ENCODE results near the gene HPCAL1. TPM values are rescaled to one million over a fixed set of nuclear protein-coding genes. Genes with fewer than 3 reads are reported as not detected.

Gene HPCAL1
- total and polyA plus RNA-seq, 12 donors: 17.4 to 118 (median 61.3) TPM

GRCh38 chr2:10337449-10338269, 35.0 kb downstream of the HPCAL1 start:
- Histone ChIP-seq H3K36me3 (replicated peaks in 1 of 2) (no peaks in the 10 kb centered on the region), H3K27ac (no peak overlapping the region), H3K4me3 (no peak overlapping the region), H3K4me1 (replicated peaks in 1 of 2) (peaks cover 0 to 17% of the 10 kb centered on the region in 2 donors), H3K9me3 (replicated peaks in 1 of 3) (peaks cover 0 to 5% (median 0%) of the 10 kb centered on the region in 3 donors), H3K27me3 (no peaks in the 10 kb centered on the region)
- intact Hi-C loops (cut with DNase I): no loop called here
- DNase-seq: no peak
- TF ChIP-seq POLR2A (IDR thresholded peaks at IDR 0.05) (no peak), CTCF (IDR thresholded peaks at IDR 0.05) (no peak)
- WGBS, 4 donors: 88 to 92% (median 90%) methylated on average over 16 of the region's 16 CpGs

- no peak for DNase-seq
- Histone ChIP-seq H3K4me1 (replicated peaks in 1 of 2) (peaks cover 0 to 10% of the 10 kb centered on the region in 2 donors), H3K27ac (no peak overlapping the region), H3K27me3 (no peaks in the 10 kb centered on the region), H3K4me3 (no peak overlapping the region), H3K9me3 (replicated peaks in 1 of 3) (peaks cover 0 to 5% (median 0%) of the 10 kb centered on the region in 3 donors), H3K36me3 (replicated peaks in 1 of 2) (no peaks in the 10 kb centered on the region)
- intact Hi-C loops (cut with DNase I): no loop called here
- 96 to 98% (median 97%) methylated on average over 12 to 16 of the region's 16 CpGs for WGBS, 4 donors
- TF ChIP-seq POLR2A (IDR thresholded peaks at IDR 0.05) (no peak), CTCF (IDR thresholded peaks at IDR 0.05) (no peak)
Observed at GRCh38 chr2:10338270-10339188, 35.8 kb downstream of the HPCAL1 start.

GRCh38 chr2:10339647-10340592, 37.2 kb downstream of the HPCAL1 start:
- no peak overlapping the region for H3K27ac ChIP-seq
- no peaks in the 10 kb centered on the region for H3K27me3 ChIP-seq
- H3K9me3 ChIP-seq (replicated peaks in 1 of 3): peaks cover 0 to 5% (median 0%) of the 10 kb centered on the region in 3 donors
- H3K4me1 ChIP-seq (replicated peaks in 1 of 2): peaks cover 9 to 21% of the 10 kb centered on the region in 2 donors
- no peak for DNase-seq
- H3K36me3 ChIP-seq (replicated peaks in 1 of 2): no peaks in the 10 kb centered on the region
- no peak overlapping the region for H3K4me3 ChIP-seq
- intact Hi-C loops (cut with DNase I): no loop called here
- TF ChIP-seq POLR2A (IDR thresholded peaks at IDR 0.05) (no peak), CTCF (IDR thresholded peaks at IDR 0.05) (no peak)
- WGBS, 4 donors: 83 to 93% (median 92%) methylated on average over 11 to 17 of the region's 17 CpGs

All from adrenal gland (tissue), 12 donors.